ENCODE data around the gene DOLPP1. TPM values are rescaled to one million over a fixed set of nuclear protein-coding genes. Genes with fewer than 3 reads are reported as not detected.

Gene DOLPP1
- total and polyA plus RNA-seq, 2 experiments from 2014 or later = 11.6 to 12.8 TPM

- no peaks in the 10 kb centered on the region for H3K4me1 ChIP-seq (ENCODE audit: insufficient read depth)
- H4K20me1 ChIP-seq (ENCODE audit: insufficient read depth) = no peaks in the 10 kb centered on the region
- WGBS, 2 experiments (ENCODE audit: low coverage in 1 of 2, low lambda C conversion rate in 2 of 2, missing lambda C conversion rate in 2 of 2) = 90 to 93% methylated on average over 13 of the region's 13 CpGs
- no peak overlapping the region for H3K27ac ChIP-seq
- no peaks in the 10 kb centered on the region for H3K9me3 ChIP-seq (ENCODE audit: low read depth)
- H3F3A ChIP-seq (ENCODE audit: insufficient read depth) = no peaks in the 10 kb centered on the region
- no peak overlapping the region for H3K4me2 ChIP-seq (ENCODE audit: unreplicated experiment)
- H2AFZ ChIP-seq = no peak overlapping the region
- no peaks in the 10 kb centered on the region for H3K27me3 ChIP-seq (replicated peaks; ENCODE audit: insufficient read depth)
- H3K79me2 ChIP-seq (ENCODE audit: insufficient read depth) = no peaks in the 10 kb centered on the region
- H3K9me2 ChIP-seq (ENCODE audit: insufficient read depth) = no peaks in the 10 kb centered on the region
- no peak overlapping the region for H3K4me3 ChIP-seq
- no peak overlapping the region for H3K9ac ChIP-seq
- no peaks in the 10 kb centered on the region for H3K36me3 ChIP-seq (ENCODE audit: low read depth)
- no peak for DNase-seq
- no peak for TF ChIP-seq EZH2phosphoT487 (IDR thresholded peaks at IDR 0.05; ENCODE audit: insufficient read depth, low read depth)
- TF ChIP-seq EZH2 (IDR thresholded peaks at IDR 0.05; ENCODE audit: insufficient read depth, poor library complexity, severe bottlenecking) = no peak
- in situ Hi-C loops (cut with MboI) = no loop called here
Observed at GRCh38 chr9:129094387-129095169, 13.7 kb downstream of the DOLPP1 start.

- no peak for DNase-seq
- H3K79me2 ChIP-seq (ENCODE audit: insufficient read depth) = no peaks in the 10 kb centered on the region
Observed at GRCh38 chr9:129095170-129095667, 14.3 kb downstream of the DOLPP1 start.

GRCh38 chr9:129095908-129096307, 15.0 kb downstream of the DOLPP1 start:
- no peak overlapping the region for H2AFZ ChIP-seq
- no peaks in the 10 kb centered on the region for H3K27me3 ChIP-seq (replicated peaks; ENCODE audit: insufficient read depth)
- H3K4me3 ChIP-seq = no peak overlapping the region
- H3K9me2 ChIP-seq (ENCODE audit: insufficient read depth) = no peaks in the 10 kb centered on the region
- H3K9ac ChIP-seq = no peak overlapping the region
- DNase-seq = no peak
- no peaks in the 10 kb centered on the region for H3K36me3 ChIP-seq (ENCODE audit: low read depth)
- H3K9me3 ChIP-seq (ENCODE audit: low read depth) = no peaks in the 10 kb centered on the region
- in situ Hi-C loops (cut with MboI) = no loop called here
- no peak for TF ChIP-seq EZH2phosphoT487 (IDR thresholded peaks at IDR 0.05; ENCODE audit: insufficient read depth, low read depth)
- TF ChIP-seq EZH2 (IDR thresholded peaks at IDR 0.05; ENCODE audit: insufficient read depth, poor library complexity, severe bottlenecking) = no peak
- H3K27ac ChIP-seq = no peak overlapping the region
- no peaks in the 10 kb centered on the region for H3F3A ChIP-seq (ENCODE audit: insufficient read depth)
- H3K79me2 ChIP-seq (ENCODE audit: insufficient read depth) = no peaks in the 10 kb centered on the region
- WGBS, 2 experiments (ENCODE audit: low coverage in 1 of 2, low lambda C conversion rate in 2 of 2, missing lambda C conversion rate in 2 of 2) = 92 to 93% methylated on average over 9 to 12 of the region's 12 CpGs
- H3K4me1 ChIP-seq (ENCODE audit: insufficient read depth) = no peaks in the 10 kb centered on the region
- no peak overlapping the region for H3K4me2 ChIP-seq (ENCODE audit: unreplicated experiment)
- H4K20me1 ChIP-seq (ENCODE audit: insufficient read depth) = no peaks in the 10 kb centered on the region

More at GRCh38 chr9:129095170-129095667, 14.3 kb downstream of the DOLPP1 start:
- H3K9me3 ChIP-seq (ENCODE audit: low read depth) = no peaks in the 10 kb centered on the region
- no peaks in the 10 kb centered on the region for H4K20me1 ChIP-seq (ENCODE audit: insufficient read depth)
- H3K27ac ChIP-seq = no peak overlapping the region
- no peaks in the 10 kb centered on the region for H3K4me1 ChIP-seq (ENCODE audit: insufficient read depth)
- TF ChIP-seq EZH2 (IDR thresholded peaks at IDR 0.05; ENCODE audit: insufficient read depth, poor library complexity, severe bottlenecking) (no peak), EZH2phosphoT487 (IDR thresholded peaks at IDR 0.05; ENCODE audit: insufficient read depth, low read depth) (no peak)
- no peaks in the 10 kb centered on the region for H3K9me2 ChIP-seq (ENCODE audit: insufficient read depth)
- H3K4me3 ChIP-seq = no peak overlapping the region
- H3F3A ChIP-seq (ENCODE audit: insufficient read depth) = no peaks in the 10 kb centered on the region
- in situ Hi-C loops (cut with MboI) = no loop called here
- 91 to 97% methylated on average over 17 to 21 of the region's 21 CpGs for WGBS, 2 experiments (ENCODE audit: low coverage in 1 of 2, low lambda C conversion rate in 2 of 2, missing lambda C conversion rate in 2 of 2)
- no peaks in the 10 kb centered on the region for H3K27me3 ChIP-seq (replicated peaks; ENCODE audit: insufficient read depth)
- no peak overlapping the region for H3K4me2 ChIP-seq (ENCODE audit: unreplicated experiment)
- no peaks in the 10 kb centered on the region for H3K36me3 ChIP-seq (ENCODE audit: low read depth)
- H2AFZ ChIP-seq = no peak overlapping the region
- no peak overlapping the region for H3K9ac ChIP-seq

- no peak for TF ChIP-seq EZH2 (IDR thresholded peaks at IDR 0.05; ENCODE audit: insufficient read depth, poor library complexity, severe bottlenecking)
- no peak for TF ChIP-seq EZH2phosphoT487 (IDR thresholded peaks at IDR 0.05; ENCODE audit: insufficient read depth, low read depth)
Observed at GRCh38 chr9:129097671-129098306, 16.9 kb downstream of the DOLPP1 start.

More at GRCh38 chr9:129097671-129098306, 16.9 kb downstream of the DOLPP1 start:
- no peak for DNase-seq
- Histone ChIP-seq H3K4me1 (ENCODE audit: insufficient read depth) (no peaks in the 10 kb centered on the region), H3K36me3 (ENCODE audit: low read depth) (no peaks in the 10 kb centered on the region), H3K9ac (no peak overlapping the region), H3K4me3 (no peak overlapping the region), H3K9me2 (ENCODE audit: insufficient read depth) (no peaks in the 10 kb centered on the region), H2AFZ (no peak overlapping the region), H3K27ac (no peak overlapping the region), H3F3A (ENCODE audit: insufficient read depth) (no peaks in the 10 kb centered on the region), H3K9me3 (ENCODE audit: low read depth) (no peaks in the 10 kb centered on the region), H4K20me1 (ENCODE audit: insufficient read depth) (no peaks in the 10 kb centered on the region), H3K27me3 (replicated peaks; ENCODE audit: insufficient read depth) (no peaks in the 10 kb centered on the region), H3K4me2 (ENCODE audit: unreplicated experiment) (no peak overlapping the region), H3K79me2 (ENCODE audit: insufficient read depth) (no peaks in the 10 kb centered on the region)
- 95 to 99% methylated on average over 14 to 16 of the region's 16 CpGs for WGBS, 2 experiments (ENCODE audit: low coverage in 1 of 2, low lambda C conversion rate in 2 of 2, missing lambda C conversion rate in 2 of 2)
- in situ Hi-C loops (cut with MboI) = no loop called here

Data from GM23248 (cell line).